Prostate gland (tissue), 2 donors: Measurements from ENCODE around the gene LMAN2.

ENCODE experiments used
- CTCF ChIP-seq, 4 experiments: fragments of 200-600 bp in 2 of 4; fragments of 450-650 bp in 2 of 4; sonication (generic) in 2 of 4; IDR thresholded peaks; 1 replicate in 3 of 4; 2 replicates in 1 of 4; pipeline ENCODE4 v1.5.1; 2016 to 2019; ENCODE audit warnings: antibody characterized with exemption in 4 of 4, mild to moderate bottlenecking in 2 of 4, moderate library complexity in 2 of 4
- POLR2A ChIP-seq: fragments of 450-650 bp; IDR thresholded peaks from one replicate; pipeline ENCODE4 v1.6.1; 2016; ENCODE audit warnings: antibody characterized with exemption, mild to moderate bottlenecking
- POLR2AphosphoS5 ChIP-seq: sonication (generic); formaldehyde crosslinking; IDR thresholded peaks from one replicate; pipeline ENCODE4 v1.6.1; 2017; ENCODE audit warnings: antibody characterized with exemption

DNA sequence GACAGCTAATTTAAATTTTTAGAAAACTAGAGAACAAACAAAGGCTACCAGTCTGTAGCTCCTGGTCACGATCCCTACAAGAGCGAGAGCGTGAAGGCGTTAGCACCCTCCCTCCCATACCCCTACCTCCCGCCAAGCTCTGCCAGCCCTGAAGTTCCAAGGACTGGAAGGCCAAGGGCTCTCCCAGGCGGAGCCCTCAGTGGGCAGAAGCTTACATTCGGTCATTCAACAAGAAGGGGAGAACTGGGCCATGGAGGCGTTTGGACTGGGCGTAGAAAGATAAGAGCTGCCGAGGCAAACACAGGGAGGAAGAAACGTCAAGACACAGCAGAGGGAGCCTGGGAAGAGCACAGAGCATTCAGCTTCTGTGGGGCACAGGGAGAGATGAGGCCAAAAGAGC lies 42.7 kb downstream of the LMAN2 start:
- TF ChIP-seq CTCF (IDR thresholded peaks at IDR 0.05) (no peak), POLR2AphosphoS5 (no peak), POLR2A (no peak)
